HEK293 (cell line): ENCODE measurements around the gene ANKH.

Experiments
- CTCF ChIA-PET: fragments of 350-600 bp; formaldehyde crosslinking; extraction: SDS; loops from one replicate; lab custom pipeline; 2021; ENCODE audit warnings: antibody characterized with exemption; lab: Yijun Ruan, JAX
- POLR2A ChIA-PET: fragments of 300-600 bp; formaldehyde crosslinking; extraction: SDS; loops from one replicate; lab custom pipeline; 2020; ENCODE audit warnings: antibody characterized with exemption, inconsistent platforms; lab: Yijun Ruan, JAX
- H3K27ac ChIP-seq: fragments of 200-500 bp; sonication (Bioruptor generic); 2 replicates; pipeline ENCODE4 v1.5.1; 2014; ENCODE audit warnings: low read depth, low read length, control low read depth, inconsistent platforms; ENCODE audit errors: extremely low read depth
- H3K36me3 ChIP-seq, 2 experiments: fragments of 200-500 bp in 1 of 2; sonication (Bioruptor generic) in 1 of 2; 1 replicate in 1 of 2; 2 replicates in 1 of 2; pipeline ENCODE4 v1.5.1; 2014 to 2017; ENCODE audit warnings: inconsistent platforms in 2 of 2, low read length in 2 of 2; ENCODE audit not compliant: control insufficient read depth in 2 of 2, insufficient read depth in 1 of 2
- H3K4me1 ChIP-seq: fragments of 200-500 bp; sonication (Bioruptor generic); 2 replicates; pipeline ENCODE4 v1.5.1; 2014; ENCODE audit warnings: mild to moderate bottlenecking, low read length, inconsistent platforms; ENCODE audit not compliant: control insufficient read depth, insufficient read depth
- H3K4me3 ChIP-seq: 2 replicates; pipeline ENCODE4 v1.5.1; 2011; ENCODE audit warnings: low read depth, mild to moderate bottlenecking, control low read depth, low read length, moderate library complexity
- H3K9me3 ChIP-seq: fragments of 200-500 bp; sonication (Bioruptor generic); 2 replicates; pipeline ENCODE4 v1.5.1; 2014; ENCODE audit warnings: low read depth, low read length, inconsistent platforms; ENCODE audit not compliant: control insufficient read depth, insufficient read depth
- BCL11A ChIP-seq: fragments of 450-650 bp; formaldehyde crosslinking; IDR thresholded peaks from 2 replicates; pipeline ENCODE4 v1.5.1; 2016; ENCODE audit warnings: low read depth, missing biosample characterization, missing genetic modification characterization
- BCL6B ChIP-seq: fragments of 450-650 bp; formaldehyde crosslinking; IDR thresholded peaks from 2 replicates; pipeline ENCODE4 v1.5.1; 2017; ENCODE audit warnings: missing biosample characterization, missing genetic modification characterization
- EGR2 ChIP-seq: fragments of 450-650 bp; formaldehyde crosslinking; IDR thresholded peaks from 2 replicates; pipeline ENCODE4 v1.5.1; 2016; ENCODE audit warnings: low read depth, missing biosample characterization, missing genetic modification characterization
- RBAK ChIP-seq: fragments of 450-650 bp; formaldehyde crosslinking; IDR thresholded peaks from 2 replicates; pipeline ENCODE4 v1.5.1; 2016; ENCODE audit warnings: missing biosample characterization, missing genetic modification characterization
- SALL2 ChIP-seq: fragments of 450-650 bp; formaldehyde crosslinking; IDR thresholded peaks from 2 replicates; pipeline ENCODE4 v1.5.0; 2017; ENCODE audit warnings: missing biosample characterization, mild to moderate bottlenecking, missing genetic modification characterization, borderline replicate concordance
- SCRT2 ChIP-seq: fragments of 450-650 bp; formaldehyde crosslinking; IDR thresholded peaks from 2 replicates; pipeline ENCODE4 v1.5.1; 2016; ENCODE audit warnings: missing biosample characterization, missing genetic modification characterization
- ZBTB1 ChIP-seq: fragments of 450-650 bp; formaldehyde crosslinking; IDR thresholded peaks from 2 replicates; pipeline ENCODE4 v1.5.1; 2016; ENCODE audit warnings: missing biosample characterization, missing genetic modification characterization
- ZBTB44 ChIP-seq: fragments of 450-650 bp; IDR thresholded peaks from 2 replicates; pipeline ENCODE4 v1.5.1; 2018; ENCODE audit warnings: missing biosample characterization, mild to moderate bottlenecking, missing genetic modification characterization
- ZNF146 ChIP-seq: fragments of 450-650 bp; formaldehyde crosslinking; IDR thresholded peaks from 2 replicates; pipeline ENCODE4 v1.5.1; 2016; ENCODE audit warnings: missing biosample characterization, missing genetic modification characterization
- ZNF404 ChIP-seq: fragments of 450-650 bp; formaldehyde crosslinking; IDR thresholded peaks from 2 replicates; pipeline ENCODE4 v1.5.1; 2017; ENCODE audit warnings: missing biosample characterization, missing genetic modification characterization
- ZNF513 ChIP-seq: fragments of 450-650 bp; IDR thresholded peaks from 2 replicates; pipeline ENCODE4 v1.5.1; 2018; ENCODE audit warnings: missing biosample characterization, missing genetic modification characterization
- ZNF558 ChIP-seq: fragments of 450-650 bp; formaldehyde crosslinking; IDR thresholded peaks from 2 replicates; pipeline ENCODE4 v1.5.1; 2016; ENCODE audit warnings: missing biosample characterization, missing genetic modification characterization
- ZNF639 ChIP-seq: fragments of 450-650 bp; formaldehyde crosslinking; IDR thresholded peaks from 2 replicates; pipeline ENCODE4 v1.5.1; 2016; ENCODE audit warnings: missing biosample characterization, missing genetic modification characterization
- ZNF658 ChIP-seq: fragments of 450-650 bp; formaldehyde crosslinking; IDR thresholded peaks from 2 replicates; pipeline ENCODE4; 2016; ENCODE audit warnings: missing biosample characterization, missing genetic modification characterization
- ZNF843 ChIP-seq: fragments of 450-650 bp; formaldehyde crosslinking; IDR thresholded peaks from 2 replicates; pipeline ENCODE4 v1.5.1; 2016; ENCODE audit warnings: missing biosample characterization, missing genetic modification characterization

Gene ANKH

GRCh38 chr5:14861123-14861765 lies 10.3 kb downstream of the ANKH start (continued):
- no peak for TF ChIP-seq BCL11A (tag by site-specific recombination)

- Histone ChIP-seq H3K27ac (no peak overlapping the region), H3K4me3 (no peak overlapping the region), H3K36me3 (no peaks in the 10 kb centered on the region), H3K4me1 (peaks cover 8% of the 10 kb centered on the region), H3K9me3 (no peaks in the 10 kb centered on the region)
- TF ChIP-seq EGR2 (tag by site-specific recombination) (peak; percentile 17; the same call in 1 of the 2 replicates), ZNF843 (no peak), SCRT2 (tag by site-specific recombination) (0 out of 2 replicates have a peak, but pooled peaks have one; percentile 33)
- ChIA-PET CTCF (no interaction called here), POLR2A (interaction anchor here (1.3 kb wide), 1 partner anchor 13 kb away, joined by 3 read pairs; no protein-coding TSS in a partner anchor)
Measured at GRCh38 chr5:14859980-14860379, 11.6 kb downstream of the ANKH start.

GRCh38 chr5:14859150-14859549 lies 12.4 kb downstream of the ANKH start:
- H3K4me1 ChIP-seq: peaks cover 4% of the 10 kb centered on the region
- CTCF ChIA-PET: no interaction called here

GRCh38 chr5:14855366-14855765 lies 16.2 kb downstream of the ANKH start:
- no peak overlapping the region for H3K4me3 ChIP-seq
- ChIA-PET CTCF (no interaction called here), POLR2A (no interaction called here)
- no peaks in the 10 kb centered on the region for H3K4me1 ChIP-seq
- no peaks in the 10 kb centered on the region for H3K36me3 ChIP-seq
- no peak overlapping the region for H3K27ac ChIP-seq
- no peaks in the 10 kb centered on the region for H3K9me3 ChIP-seq
- TF ChIP-seq ZNF404 (no peak), ZNF558 (no peak), BCL6B (no peak), ZNF639 (no peak), SALL2 (tag by site-specific recombination) (no peak), RBAK (tag by site-specific recombination) (no peak)

More at GRCh38 chr5:14859150-14859549, 12.4 kb downstream of the ANKH start:
- no peak overlapping the region for H3K4me3 ChIP-seq
- no peaks in the 10 kb centered on the region for H3K9me3 ChIP-seq
- TF ChIP-seq ZNF843: no peak
- peak; percentile 98 for TF ChIP-seq ZNF146 (tag by site-specific recombination)
- no peak for TF ChIP-seq ZBTB44 (tag by site-specific recombination)
- no peak for TF ChIP-seq ZNF658
- no peak for TF ChIP-seq ZBTB1 (tag by site-specific recombination)
- TF ChIP-seq ZNF513 (tag by site-specific recombination): no peak
- no peak overlapping the region for H3K27ac ChIP-seq
- POLR2A ChIA-PET: no interaction called here
- H3K36me3 ChIP-seq: no peaks in the 10 kb centered on the region
